SK-N-SH (cell line): ENCODE measurements around the gene MYBPC3.

ENCODE experiments used
- EP300 ChIP-seq, 2 experiments: IDR thresholded peaks; 2 replicates each; pipeline versions ENCODE4 v1.4.0 to v1.6.1; 2012; ENCODE audit warnings: borderline replicate concordance in 1 of 2, low read depth in 1 of 2, low read length in 1 of 2
- FOXM1 ChIP-seq: IDR thresholded peaks from 2 replicates; pipeline ENCODE4 v1.4.0; 2012; ENCODE audit warnings: low read depth, mild to moderate bottlenecking
- MEF2A ChIP-seq: IDR thresholded peaks from 2 replicates; pipeline ENCODE4 v1.4.0; 2012; ENCODE audit warnings: low read depth, borderline replicate concordance
- POLR2AphosphoS5 ChIP-seq: IDR thresholded peaks from 2 replicates; pipeline ENCODE4 v1.6.1; 2012; ENCODE audit warnings: low read depth, low read length
- TAF1 ChIP-seq: IDR thresholded peaks from 2 replicates; pipeline ENCODE4 v1.6.1; 2012; ENCODE audit warnings: low read depth, mild to moderate bottlenecking, low read length, moderate library complexity, borderline replicate concordance
- USF2 ChIP-seq: fragments of 150-350 bp; IDR thresholded peaks from 2 replicates; pipeline ENCODE4 v1.6.1; 2017; ENCODE audit warnings: antibody characterized with exemption, low read length, low read depth, borderline replicate concordance
- TF ChIP-seq, protein P1 (sequence below): IDR thresholded peaks from 2 replicates; pipeline ENCODE4 v1.4.0; 2012; ENCODE audit warnings: low read depth
- TF ChIP-seq, protein P2 (sequence below): fragments of 200-600 bp; sonication (generic); IDR thresholded peaks from 2 replicates; pipeline ENCODE4 v1.6.1; 2017; ENCODE audit warnings: antibody characterized with exemption, mild to moderate bottlenecking, moderate library complexity
- TF ChIP-seq, protein P3 (sequence below): IDR thresholded peaks from 2 replicates; pipeline ENCODE4 v1.4.0; 2012; ENCODE audit warnings: low read depth, borderline replicate concordance

- TF ChIP-seq, protein P1, sequence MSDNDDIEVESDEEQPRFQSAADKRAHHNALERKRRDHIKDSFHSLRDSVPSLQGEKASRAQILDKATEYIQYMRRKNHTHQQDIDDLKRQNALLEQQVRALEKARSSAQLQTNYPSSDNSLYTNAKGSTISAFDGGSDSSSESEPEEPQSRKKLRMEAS = no peak
- TF ChIP-seq TAF1 = no peak
- no peak for TF ChIP-seq USF2
- TF ChIP-seq, protein P2, sequence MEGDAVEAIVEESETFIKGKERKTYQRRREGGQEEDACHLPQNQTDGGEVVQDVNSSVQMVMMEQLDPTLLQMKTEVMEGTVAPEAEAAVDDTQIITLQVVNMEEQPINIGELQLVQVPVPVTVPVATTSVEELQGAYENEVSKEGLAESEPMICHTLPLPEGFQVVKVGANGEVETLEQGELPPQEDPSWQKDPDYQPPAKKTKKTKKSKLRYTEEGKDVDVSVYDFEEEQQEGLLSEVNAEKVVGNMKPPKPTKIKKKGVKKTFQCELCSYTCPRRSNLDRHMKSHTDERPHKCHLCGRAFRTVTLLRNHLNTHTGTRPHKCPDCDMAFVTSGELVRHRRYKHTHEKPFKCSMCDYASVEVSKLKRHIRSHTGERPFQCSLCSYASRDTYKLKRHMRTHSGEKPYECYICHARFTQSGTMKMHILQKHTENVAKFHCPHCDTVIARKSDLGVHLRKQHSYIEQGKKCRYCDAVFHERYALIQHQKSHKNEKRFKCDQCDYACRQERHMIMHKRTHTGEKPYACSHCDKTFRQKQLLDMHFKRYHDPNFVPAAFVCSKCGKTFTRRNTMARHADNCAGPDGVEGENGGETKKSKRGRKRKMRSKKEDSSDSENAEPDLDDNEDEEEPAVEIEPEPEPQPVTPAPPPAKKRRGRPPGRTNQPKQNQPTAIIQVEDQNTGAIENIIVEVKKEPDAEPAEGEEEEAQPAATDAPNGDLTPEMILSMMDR = no peak
- TF ChIP-seq POLR2AphosphoS5 = no peak
- no peak for TF ChIP-seq EP300 (IDR thresholded peaks at IDR 0.05; ENCODE audit: borderline replicate concordance in 1 of 2, low read depth in 1 of 2, low read length in 1 of 2)
- no peak for TF ChIP-seq MEF2A
- TF ChIP-seq, protein P3, sequence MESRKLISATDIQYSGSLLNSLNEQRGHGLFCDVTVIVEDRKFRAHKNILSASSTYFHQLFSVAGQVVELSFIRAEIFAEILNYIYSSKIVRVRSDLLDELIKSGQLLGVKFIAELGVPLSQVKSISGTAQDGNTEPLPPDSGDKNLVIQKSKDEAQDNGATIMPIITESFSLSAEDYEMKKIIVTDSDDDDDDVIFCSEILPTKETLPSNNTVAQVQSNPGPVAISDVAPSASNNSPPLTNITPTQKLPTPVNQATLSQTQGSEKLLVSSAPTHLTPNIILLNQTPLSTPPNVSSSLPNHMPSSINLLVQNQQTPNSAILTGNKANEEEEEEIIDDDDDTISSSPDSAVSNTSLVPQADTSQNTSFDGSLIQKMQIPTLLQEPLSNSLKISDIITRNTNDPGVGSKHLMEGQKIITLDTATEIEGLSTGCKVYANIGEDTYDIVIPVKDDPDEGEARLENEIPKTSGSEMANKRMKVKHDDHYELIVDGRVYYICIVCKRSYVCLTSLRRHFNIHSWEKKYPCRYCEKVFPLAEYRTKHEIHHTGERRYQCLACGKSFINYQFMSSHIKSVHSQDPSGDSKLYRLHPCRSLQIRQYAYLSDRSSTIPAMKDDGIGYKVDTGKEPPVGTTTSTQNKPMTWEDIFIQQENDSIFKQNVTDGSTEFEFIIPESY = no peak
- TF ChIP-seq FOXM1 = no peak
These were observed 1.1 kb downstream of the MYBPC3 start for GRCh38 chr11:47351156-47352126.
